GM12873 (cell line): Measurements from ENCODE around the gene M1AP.

Experiments used
- TF ChIP-seq, protein P1 (sequence below): IDR thresholded peaks from 2 replicates; pipeline ENCODE4 v1.5.1; 2012; ENCODE audit warnings: low read depth, mild to moderate bottlenecking, moderate library complexity, low read length, control low read depth; ENCODE audit not compliant: insufficient read depth; ENCODE audit errors: missing control alignments

M1AP gene

DNA sequence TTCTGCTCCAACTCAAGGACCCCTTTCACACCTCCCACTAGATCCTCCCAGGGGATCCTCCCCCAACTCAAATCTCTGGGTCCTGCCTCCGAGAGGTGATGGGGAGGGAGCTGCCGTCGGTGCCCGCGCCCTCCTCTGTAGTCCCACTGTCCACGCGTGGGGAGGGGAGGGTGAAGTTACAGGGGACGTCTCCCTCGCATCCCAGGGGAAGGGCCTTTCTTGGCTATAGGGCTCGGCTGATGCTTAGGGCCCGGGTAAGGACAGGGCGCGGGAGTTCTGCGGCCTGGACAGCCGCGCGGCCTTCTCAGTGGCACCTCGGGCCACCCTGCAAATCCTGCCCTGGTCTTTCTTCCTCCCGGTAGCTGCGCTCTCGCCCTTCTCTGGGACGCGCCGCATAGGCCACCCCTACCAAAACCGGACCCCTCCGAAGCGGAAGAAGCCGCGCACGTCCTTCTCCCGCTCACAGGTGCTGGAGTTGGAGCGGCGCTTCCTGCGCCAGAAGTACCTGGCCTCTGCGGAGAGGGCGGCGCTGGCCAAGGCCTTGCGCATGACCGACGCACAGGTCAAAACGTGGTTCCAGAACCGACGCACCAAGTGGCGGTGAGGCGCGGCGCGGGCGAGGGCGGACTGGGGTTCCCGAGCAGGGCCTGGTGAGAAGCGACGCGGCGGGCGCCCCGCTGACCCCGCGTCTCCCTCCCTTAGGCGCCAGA, 132.7 kb downstream of the M1AP start:
- TF ChIP-seq, protein P1, sequence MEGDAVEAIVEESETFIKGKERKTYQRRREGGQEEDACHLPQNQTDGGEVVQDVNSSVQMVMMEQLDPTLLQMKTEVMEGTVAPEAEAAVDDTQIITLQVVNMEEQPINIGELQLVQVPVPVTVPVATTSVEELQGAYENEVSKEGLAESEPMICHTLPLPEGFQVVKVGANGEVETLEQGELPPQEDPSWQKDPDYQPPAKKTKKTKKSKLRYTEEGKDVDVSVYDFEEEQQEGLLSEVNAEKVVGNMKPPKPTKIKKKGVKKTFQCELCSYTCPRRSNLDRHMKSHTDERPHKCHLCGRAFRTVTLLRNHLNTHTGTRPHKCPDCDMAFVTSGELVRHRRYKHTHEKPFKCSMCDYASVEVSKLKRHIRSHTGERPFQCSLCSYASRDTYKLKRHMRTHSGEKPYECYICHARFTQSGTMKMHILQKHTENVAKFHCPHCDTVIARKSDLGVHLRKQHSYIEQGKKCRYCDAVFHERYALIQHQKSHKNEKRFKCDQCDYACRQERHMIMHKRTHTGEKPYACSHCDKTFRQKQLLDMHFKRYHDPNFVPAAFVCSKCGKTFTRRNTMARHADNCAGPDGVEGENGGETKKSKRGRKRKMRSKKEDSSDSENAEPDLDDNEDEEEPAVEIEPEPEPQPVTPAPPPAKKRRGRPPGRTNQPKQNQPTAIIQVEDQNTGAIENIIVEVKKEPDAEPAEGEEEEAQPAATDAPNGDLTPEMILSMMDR = no peak

- TF ChIP-seq, protein P1 = no peak
Measured at GRCh38 chr2:74514368-74515270, 133.5 kb downstream of the M1AP start, which contains the start of gene TLX2. TLX2 (plus strand) TSS chr2:74514450; CDS start chr2:74514807, 357 bp downstream.

- TF ChIP-seq, protein P1 = no peak
Measured at GRCh38 chr2:74513605-74514367, 134.3 kb downstream of the M1AP start.

DNA sequence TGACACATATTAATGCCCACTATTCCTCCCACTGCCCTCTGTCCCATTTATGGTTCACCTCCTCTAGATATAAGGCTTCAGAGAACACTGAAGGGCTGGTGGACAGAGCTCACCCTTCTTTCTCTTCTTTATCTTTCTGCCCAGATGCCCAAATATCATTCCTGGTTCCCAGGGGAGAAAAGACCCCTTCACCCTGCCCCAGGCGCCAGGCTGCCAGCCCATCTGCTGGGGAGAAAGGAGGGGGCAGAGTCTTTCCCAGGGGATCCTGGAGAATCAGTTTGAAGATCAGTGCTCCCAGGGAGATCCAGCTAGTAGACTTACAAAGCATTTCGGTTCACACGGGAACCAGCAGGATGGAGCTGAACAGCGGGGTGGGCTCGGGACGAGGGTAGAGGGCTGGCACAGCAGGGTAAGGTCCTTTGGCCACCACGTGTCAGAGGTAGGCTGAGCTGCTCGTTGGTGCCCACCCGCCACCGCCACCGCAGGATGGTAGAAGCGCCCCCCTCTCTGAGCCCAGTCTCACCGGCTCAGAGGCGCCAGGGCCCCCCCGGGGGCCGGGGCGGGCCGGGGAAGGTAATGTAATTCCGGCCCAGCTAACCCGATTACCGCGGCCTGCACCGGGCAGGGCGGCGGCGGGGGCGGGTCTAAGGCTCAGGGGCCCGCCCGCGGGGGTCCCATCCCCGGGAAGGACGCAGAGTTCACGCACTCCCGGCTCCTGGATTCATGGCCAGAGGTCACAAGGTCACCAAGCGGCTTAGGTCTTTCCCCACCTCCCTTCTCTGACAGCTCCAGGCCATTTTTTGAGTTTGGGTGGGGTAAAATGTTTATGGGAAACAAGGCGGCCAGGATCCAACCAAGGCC, 135.2 kb downstream of the M1AP start:
- TF ChIP-seq, protein P1 = no peak

DNA sequence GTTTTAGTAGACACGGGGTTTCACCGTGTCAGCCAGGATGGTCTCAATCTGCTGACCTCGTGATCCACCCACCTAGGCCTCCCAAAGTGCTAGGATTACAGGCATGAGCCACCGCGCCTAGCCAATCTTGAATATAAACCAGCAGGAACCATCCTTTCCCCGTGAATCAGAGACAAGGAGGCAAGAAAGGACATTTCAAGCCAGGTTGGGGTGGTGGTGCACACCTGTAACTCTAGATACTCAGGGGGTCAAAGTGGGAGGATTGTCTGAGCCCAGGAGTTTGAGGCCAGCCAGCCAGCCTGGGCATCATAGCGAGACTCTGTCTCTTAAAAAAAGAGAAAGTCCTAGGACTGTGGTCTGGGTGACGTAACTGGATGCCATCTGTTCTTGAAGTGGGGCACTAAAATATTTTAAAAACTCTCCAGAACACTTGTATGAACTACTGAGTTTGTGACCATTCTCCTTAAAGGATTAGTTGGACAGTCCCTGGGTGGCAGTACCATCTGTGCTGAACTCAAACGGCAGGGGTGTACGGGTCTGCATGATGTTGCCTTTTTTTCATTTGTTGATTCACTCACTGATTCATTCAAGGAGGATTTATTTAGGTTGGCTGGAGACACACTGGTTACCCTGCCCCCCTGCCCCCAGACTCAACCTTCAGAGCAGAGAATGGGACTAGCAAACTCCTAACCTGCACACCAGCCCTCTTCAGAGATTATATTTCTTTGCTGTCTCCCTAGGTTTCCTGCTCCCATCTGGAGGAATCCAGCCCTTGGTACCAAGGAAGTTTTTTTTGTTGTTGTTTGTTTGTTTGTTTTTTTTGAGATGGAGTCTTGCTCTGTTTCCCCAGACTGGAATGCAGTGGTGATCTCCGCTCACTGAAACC, 136.8 kb downstream of the M1AP start:
- TF ChIP-seq, protein P1 = no peak

- TF ChIP-seq, protein P1 = no peak
Measured at GRCh38 chr2:74510272-74510671, 137.9 kb downstream of the M1AP start.
